Neuronal stem cell (in vitro differentiated cells): Measurements from ENCODE around the gene EIF4G2.

Source experiments
- DNase-seq: peaks from one replicate; pipeline ENCODE4 v3.0.0-alpha.2; 2013; ENCODE audit warnings: low spot score
- H2AFZ ChIP-seq: one replicate; pipeline ENCODE4 v1.6.1; 2013; ENCODE audit warnings: mild to moderate bottlenecking, low read length, inconsistent platforms
- H2AK5ac ChIP-seq: 2 replicates; pipeline ENCODE4 v1.6.1; 2013; ENCODE audit warnings: low read depth, mild to moderate bottlenecking, inconsistent platforms, low read length, moderate library complexity, mixed read lengths
- H2BK120ac ChIP-seq: 2 replicates; pipeline ENCODE4 v1.6.1; 2013; ENCODE audit warnings: low read depth, mild to moderate bottlenecking, inconsistent platforms, low read length, moderate library complexity, mixed read lengths
- H2BK12ac ChIP-seq: one replicate; pipeline ENCODE4 v1.6.1; 2013; ENCODE audit warnings: low read length, inconsistent platforms
- H2BK15ac ChIP-seq: 2 replicates; pipeline ENCODE4 v1.6.1; 2013; ENCODE audit warnings: mild to moderate bottlenecking, low read length, inconsistent platforms, mixed read lengths
- H2BK5ac ChIP-seq: one replicate; pipeline ENCODE4 v1.6.1; 2013; ENCODE audit warnings: inconsistent platforms, mild to moderate bottlenecking, low read length, moderate library complexity
- H3K14ac ChIP-seq: one replicate; pipeline ENCODE4 v1.6.1; 2013; ENCODE audit warnings: low read length, inconsistent platforms
- H3K18ac ChIP-seq: 2 replicates; pipeline ENCODE4 v1.6.1; 2013; ENCODE audit warnings: low read length, inconsistent platforms
- H3K23ac ChIP-seq: 2 replicates; pipeline ENCODE4 v1.6.1; 2013; ENCODE audit warnings: low read depth, mild to moderate bottlenecking, mixed read lengths, low read length, inconsistent platforms; ENCODE audit not compliant: poor library complexity
- H3K27ac ChIP-seq: replicated peaks from 3 replicates; pipeline ENCODE4 v1.5.1; 2013; ENCODE audit warnings: low read length, inconsistent platforms
- H3K27me3 ChIP-seq, 3 experiments: 2 replicates each; pipeline ENCODE4 v1.6.1; 2013; ENCODE audit warnings: low read length in 3 of 3, mild to moderate bottlenecking in 2 of 3, inconsistent platforms in 1 of 3, low read depth in 1 of 3, mixed read lengths in 1 of 3, moderate library complexity in 1 of 3; ENCODE audit not compliant: control insufficient read depth in 3 of 3, insufficient read depth in 3 of 3
- H3K36me3 ChIP-seq, 2 donors: replicated peaks in 1 of 2; 2 replicates each; pipeline ENCODE4 v1.6.1; 2013; ENCODE audit warnings: low read length in 2 of 2; ENCODE audit not compliant: control insufficient read depth in 2 of 2, insufficient read depth in 2 of 2
- H3K4ac ChIP-seq: 2 replicates; pipeline ENCODE4 v1.6.1; 2013; ENCODE audit warnings: inconsistent platforms, mild to moderate bottlenecking, low read length, moderate library complexity
- H3K4me1 ChIP-seq, 2 donors: 1 replicate in 1 of 2; 2 replicates in 1 of 2; pipeline ENCODE4 v1.6.1; 2013; ENCODE audit warnings: low read length in 2 of 2, low read depth in 1 of 2; ENCODE audit not compliant: control insufficient read depth in 2 of 2, insufficient read depth in 1 of 2
- H3K4me2 ChIP-seq: one replicate; pipeline ENCODE4 v1.6.1; 2013; ENCODE audit warnings: mild to moderate bottlenecking, low read length, inconsistent platforms; ENCODE audit not compliant: insufficient read depth, poor library complexity, severe bottlenecking
- H3K4me3 ChIP-seq, 2 donors: 2 replicates each; pipeline ENCODE4 v1.5.1; 2013; ENCODE audit warnings: low read length in 2 of 2, mild to moderate bottlenecking in 2 of 2, inconsistent platforms in 1 of 2, moderate library complexity in 1 of 2
- H3K79me1 ChIP-seq: one replicate; pipeline ENCODE4 v1.6.1; 2013; ENCODE audit warnings: low read depth, mild to moderate bottlenecking, inconsistent platforms, low read length, moderate library complexity
- H3K9ac ChIP-seq: one replicate; pipeline ENCODE4 v1.6.1; 2013; ENCODE audit warnings: mild to moderate bottlenecking, low read depth, low read length, inconsistent platforms; ENCODE audit not compliant: poor library complexity
- H3K9me3 ChIP-seq, 2 donors: replicated peaks in 1 of 2; 2 replicates each; pipeline versions ENCODE3 to v1.6.1; 2013; ENCODE audit warnings: low read length in 2 of 2, mild to moderate bottlenecking in 2 of 2, inconsistent platforms in 1 of 2, low read depth in 1 of 2, mixed read lengths in 1 of 2, moderate library complexity in 1 of 2; ENCODE audit not compliant: control insufficient read depth in 2 of 2, insufficient read depth in 1 of 2
- H4K8ac ChIP-seq: one replicate; pipeline ENCODE4 v1.6.1; 2013; ENCODE audit warnings: low read depth, mild to moderate bottlenecking, inconsistent platforms, low read length, moderate library complexity
- H4K91ac ChIP-seq: one replicate; pipeline ENCODE4 v1.6.1; 2013; ENCODE audit warnings: low read length, low read depth, mild to moderate bottlenecking, inconsistent platforms; ENCODE audit not compliant: poor library complexity
- WGBS, 2 donors: extraction: QIAGEN DNeasy Blood & Tissue Kit; methylation state at CpG; one replicate each; pipeline ENCODE4 v1.1.7; 2013; ENCODE audit warnings: missing lambda C conversion rate in 2 of 2, mixed read lengths in 1 of 2; ENCODE audit not compliant: insufficient read length in 2 of 2, insufficient replicate concordance in 1 of 2; ENCODE audit errors: extremely low coverage in 2 of 2; 5-methylcytosine and 5-hydroxymethylcytosine counted together

Gene EIF4G2

DNA sequence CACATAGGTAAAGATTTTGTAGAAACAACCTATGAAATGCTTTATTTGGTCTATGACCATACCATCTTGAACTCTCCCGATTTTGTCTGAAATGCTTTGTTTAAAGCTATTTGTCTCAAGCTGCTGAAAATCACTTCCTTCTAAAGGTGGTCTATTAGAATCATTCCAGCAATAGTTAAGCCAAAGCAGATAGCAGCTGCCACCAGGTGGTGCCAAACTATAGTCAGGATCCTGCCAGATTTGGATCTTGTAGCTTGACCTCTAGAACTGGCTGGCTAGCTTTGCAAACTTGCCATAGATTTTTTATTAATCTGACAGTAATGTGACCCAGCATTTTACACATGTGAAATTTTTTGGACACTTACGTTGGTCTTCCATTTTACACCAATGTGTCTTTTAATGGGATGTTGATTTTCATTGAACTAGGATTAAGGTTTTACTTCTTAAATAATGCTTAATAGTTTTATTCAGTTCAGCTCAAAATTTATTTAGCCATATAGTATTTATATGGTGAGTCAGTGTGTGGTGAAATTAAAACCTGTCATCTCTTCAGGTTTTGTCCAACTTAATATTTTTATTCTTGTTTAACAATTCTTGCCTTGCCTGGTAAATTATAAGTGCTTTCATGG is 38.0 kb downstream of the EIF4G2 start:
- H2BK120ac ChIP-seq = no peak overlapping the region
- no peak overlapping the region for H3K27ac ChIP-seq
- H3K4ac ChIP-seq = no peak overlapping the region
- no peaks in the 10 kb centered on the region for H3K9me3 ChIP-seq
- H3K14ac ChIP-seq = no peak overlapping the region
- no peak overlapping the region for H4K8ac ChIP-seq
- H3K4me2 ChIP-seq = no peak overlapping the region
- no peak overlapping the region for H2AFZ ChIP-seq
- no peak overlapping the region for H2BK12ac ChIP-seq
- no peak overlapping the region for H4K91ac ChIP-seq
- no peaks in the 10 kb centered on the region for H3K79me1 ChIP-seq
- no peak overlapping the region for H2BK5ac ChIP-seq
- H3K4me3 ChIP-seq = no peak overlapping the region
- no peak overlapping the region for H2AK5ac ChIP-seq
- peak; percentile 20 for DNase-seq
- H3K23ac ChIP-seq = no peak overlapping the region
- peaks cover 0 to 12% of the 10 kb centered on the region in 2 donors for H3K36me3 ChIP-seq
- no peak overlapping the region for H3K18ac ChIP-seq
- no CpG with 5 or more reads among the region's 2 CpGs for WGBS, 2 donors
- H2BK15ac ChIP-seq = no peak overlapping the region
- H3K4me1 ChIP-seq = no peaks in the 10 kb centered on the region
- H3K9ac ChIP-seq = no peak overlapping the region
- no peaks in the 10 kb centered on the region for H3K27me3 ChIP-seq

DNA sequence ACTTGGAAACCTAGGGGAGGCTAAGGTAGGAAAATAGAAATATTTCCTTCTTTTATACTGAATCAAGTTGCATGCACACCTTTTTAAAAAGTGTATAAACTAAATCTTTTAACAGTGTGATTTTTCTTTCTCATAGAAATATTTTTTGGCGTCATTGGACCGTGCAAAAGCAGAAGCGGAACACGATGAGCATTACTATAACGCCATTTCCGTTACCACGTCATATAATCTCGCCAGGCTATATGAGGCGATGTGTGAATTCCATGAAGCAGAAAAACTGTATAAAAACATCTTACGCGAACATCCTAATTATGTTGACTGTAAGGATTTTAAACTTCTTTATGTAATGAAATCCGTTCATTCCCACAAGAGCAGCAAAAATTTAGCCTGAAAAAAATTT is 44.3 kb downstream of the EIF4G2 start:
- H3K27ac ChIP-seq = no peak overlapping the region
- no peak overlapping the region for H2AK5ac ChIP-seq
- H3K4me1 ChIP-seq = no peaks in the 10 kb centered on the region
- no peak overlapping the region for H2AFZ ChIP-seq
- no peak overlapping the region for H3K14ac ChIP-seq
- H3K23ac ChIP-seq = no peak overlapping the region
- H4K8ac ChIP-seq = no peak overlapping the region
- H4K91ac ChIP-seq = no peak overlapping the region
- no peak overlapping the region for H2BK5ac ChIP-seq
- H3K4me3 ChIP-seq = no peak overlapping the region
- no peak for DNase-seq
- no peak overlapping the region for H3K18ac ChIP-seq
- H3K36me3 ChIP-seq = peaks cover 0 to 6% of the 10 kb centered on the region in 2 donors
- no peak overlapping the region for H2BK15ac ChIP-seq
- no peaks in the 10 kb centered on the region for H3K79me1 ChIP-seq
- no peaks in the 10 kb centered on the region for H3K27me3 ChIP-seq
- no peak overlapping the region for H2BK12ac ChIP-seq
- no peak overlapping the region for H3K4ac ChIP-seq
- H3K9me3 ChIP-seq = no peaks in the 10 kb centered on the region
- no peak overlapping the region for H3K4me2 ChIP-seq
- no peak overlapping the region for H3K9ac ChIP-seq
- H2BK120ac ChIP-seq = no peak overlapping the region
- no CpG with 5 or more reads among the region's 12 CpGs for WGBS, 2 donors

GRCh38 chr11:10763766-10764165 is 45.0 kb downstream of the EIF4G2 start:
- H2AK5ac ChIP-seq = no peak overlapping the region
- H3K79me1 ChIP-seq = no peaks in the 10 kb centered on the region
- no peak overlapping the region for H3K27ac ChIP-seq
- no peaks in the 10 kb centered on the region for H3K9me3 ChIP-seq
- no peak overlapping the region for H3K18ac ChIP-seq
- H2BK15ac ChIP-seq = no peak overlapping the region
- no peak overlapping the region for H3K4ac ChIP-seq
- peaks cover 0 to 7% of the 10 kb centered on the region in 2 donors for H3K36me3 ChIP-seq
- no peak overlapping the region for H2AFZ ChIP-seq
- H3K23ac ChIP-seq = no peak overlapping the region
- H2BK5ac ChIP-seq = no peak overlapping the region
- H3K4me2 ChIP-seq = no peak overlapping the region
- no peak overlapping the region for H3K14ac ChIP-seq
- H4K8ac ChIP-seq = no peak overlapping the region
- no peak overlapping the region for H2BK120ac ChIP-seq
- no peak overlapping the region for H4K91ac ChIP-seq
- no CpG with 5 or more reads among the region's 4 CpGs for WGBS, 2 donors
- DNase-seq = no peak
- H2BK12ac ChIP-seq = no peak overlapping the region
- no peak overlapping the region for H3K4me3 ChIP-seq
- no peaks in the 10 kb centered on the region for H3K27me3 ChIP-seq
- H3K9ac ChIP-seq = no peak overlapping the region
- H3K4me1 ChIP-seq = no peaks in the 10 kb centered on the region

DNA sequence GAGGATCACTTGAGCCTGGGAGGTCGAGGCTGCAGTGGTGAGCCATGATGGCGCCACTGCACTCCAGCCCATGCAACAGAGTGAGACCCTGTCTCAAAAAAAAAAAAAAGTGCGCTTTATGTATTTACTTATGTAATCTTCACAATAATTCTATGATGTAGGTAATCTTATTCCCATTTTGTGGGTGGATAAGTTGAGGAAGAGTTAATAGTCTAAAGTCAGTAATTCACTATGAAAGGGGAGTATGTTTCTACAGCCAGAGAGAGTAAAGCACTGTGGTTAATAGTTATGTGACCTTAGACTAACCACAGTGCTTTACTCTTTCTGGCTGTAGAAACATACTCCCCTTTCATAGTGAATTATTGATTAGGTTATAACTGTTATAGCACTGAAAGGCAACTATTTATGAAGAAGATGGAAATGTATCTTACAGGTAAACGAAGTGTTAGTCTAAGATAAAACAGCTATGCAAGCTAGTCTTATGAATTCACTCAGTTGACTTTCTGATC is 45.8 kb downstream of the EIF4G2 start:
- H3K4me3 ChIP-seq = no peak overlapping the region
- no peak for DNase-seq
- H3K36me3 ChIP-seq = peaks cover 0 to 7% of the 10 kb centered on the region in 2 donors

More for the DNA sequence above, 45.8 kb downstream of the EIF4G2 start:
- Histone ChIP-seq H2AK5ac (no peak overlapping the region), H3K4ac (no peak overlapping the region), H3K9ac (no peak overlapping the region), H3K9me3 (no peaks in the 10 kb centered on the region), H3K18ac (no peak overlapping the region), H3K14ac (no peak overlapping the region), H4K8ac (no peak overlapping the region), H3K4me1 (no peaks in the 10 kb centered on the region), H2BK120ac (no peak overlapping the region), H3K27me3 (no peaks in the 10 kb centered on the region), H2AFZ (no peak overlapping the region), H2BK12ac (no peak overlapping the region), H2BK5ac (no peak overlapping the region), H3K4me2 (no peak overlapping the region), H4K91ac (no peak overlapping the region), H3K79me1 (no peaks in the 10 kb centered on the region), H2BK15ac (no peak overlapping the region), H3K27ac (no peak overlapping the region), H3K23ac (no peak overlapping the region)
- WGBS, 2 donors = no CpG with 5 or more reads among the region's 4 CpGs
